ENCODE measurements around the gene MOV10L1. TPM values are rescaled to one million over a fixed set of nuclear protein-coding genes. Genes with fewer than 3 reads are reported as not detected.

MOV10L1 gene
- total and polyA plus RNA-seq, 9 of the 15 experiments (the other 6 are each of a cell fraction or from before 2014, with no cell fraction given) = 0.06 to 0.43 (median 0.15) TPM

DNA sequence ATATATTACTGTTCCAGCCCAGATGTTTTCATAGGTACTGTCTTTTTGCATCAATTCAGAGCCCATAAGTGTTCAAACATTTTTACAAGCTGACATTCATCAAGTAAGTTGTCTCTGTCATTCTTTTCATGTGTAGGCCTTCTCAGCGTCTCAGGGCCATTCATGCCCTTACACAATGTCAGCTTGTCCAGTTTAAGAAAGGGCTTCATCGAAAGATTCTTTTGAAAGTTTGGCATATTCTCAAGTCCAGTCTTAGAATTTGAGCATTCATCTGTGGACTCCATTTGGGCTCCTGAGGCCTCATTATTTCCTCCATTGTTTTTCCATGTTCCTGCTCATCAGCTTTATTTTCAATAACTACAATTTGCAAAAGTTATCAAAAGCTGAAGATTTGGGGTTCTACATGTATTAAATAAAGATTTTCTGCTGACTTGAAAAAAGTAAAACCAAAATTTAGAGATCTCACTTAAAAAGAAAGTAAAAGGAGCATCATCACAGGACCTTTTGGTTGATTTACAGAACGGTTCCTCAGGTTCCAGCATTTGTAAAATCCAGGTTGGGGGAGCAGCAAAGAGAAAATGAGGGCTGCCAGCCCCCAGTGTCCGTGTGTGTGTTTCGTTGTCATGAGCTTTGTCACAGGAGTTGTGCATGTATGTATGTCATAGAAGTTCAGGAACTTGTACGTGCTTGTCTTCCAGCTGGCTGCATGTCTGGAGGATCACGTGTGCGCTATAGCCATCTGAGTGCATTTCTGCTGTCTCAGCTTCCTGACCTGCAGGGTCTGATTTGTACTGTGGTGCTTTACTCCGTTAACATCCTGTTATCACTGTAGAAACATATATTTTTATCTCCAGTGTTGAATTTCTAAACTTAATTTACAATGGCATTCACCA, 15.6 kb downstream of the MOV10L1 start (continued):
- TF ChIP-seq, protein P1, sequence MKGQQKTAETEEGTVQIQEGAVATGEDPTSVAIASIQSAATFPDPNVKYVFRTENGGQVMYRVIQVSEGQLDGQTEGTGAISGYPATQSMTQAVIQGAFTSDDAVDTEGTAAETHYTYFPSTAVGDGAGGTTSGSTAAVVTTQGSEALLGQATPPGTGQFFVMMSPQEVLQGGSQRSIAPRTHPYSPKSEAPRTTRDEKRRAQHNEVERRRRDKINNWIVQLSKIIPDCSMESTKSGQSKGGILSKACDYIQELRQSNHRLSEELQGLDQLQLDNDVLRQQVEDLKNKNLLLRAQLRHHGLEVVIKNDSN (CRISPR knock-in tag; IDR thresholded peaks at IDR 0.05) = peak; percentile 89
- TF ChIP-seq ZNF316 (IDR thresholded peaks at IDR 0.05) (peak; percentile 95), MAFK (IDR thresholded peaks at IDR 0.05; ENCODE audit: low read length) (peak; percentile 84), RAD51 (IDR thresholded peaks at IDR 0.05; ENCODE audit: borderline replicate concordance, low read depth) (peak; percentile 81)

DNA sequence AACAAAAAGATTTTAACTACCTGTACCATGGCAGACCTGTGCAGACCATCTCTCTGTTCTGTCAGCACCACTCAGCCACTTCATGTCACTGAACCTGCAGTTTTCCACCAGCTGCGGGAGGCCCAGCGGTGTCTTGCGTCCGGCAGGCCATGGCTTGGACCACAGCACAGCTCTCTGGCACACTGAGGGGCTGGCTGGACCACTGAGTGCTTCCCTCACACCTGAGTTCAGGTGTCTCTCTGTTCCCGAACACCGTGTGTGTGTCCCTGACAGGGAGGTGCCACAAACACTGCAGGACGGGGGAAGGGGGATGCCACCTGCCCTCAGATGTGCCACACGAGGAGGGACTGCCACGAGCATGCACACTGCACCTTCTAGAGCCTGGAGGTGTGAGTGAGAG, 17.7 kb downstream of the MOV10L1 start:
- FAIRE-seq (no peak), ATAC-seq (no peak), DNase-seq (ENCODE audit: extremely low read depth in 1 of 4, low spot score in 3 of 4) (no peak)
- Histone ChIP-seq H2AFZ (ENCODE audit: low read depth, low read length) (no peak overlapping the region), H3K4me1 (replicated peaks in 1 of 2; ENCODE audit: control insufficient read depth in 2 of 2, insufficient read depth in 2 of 2, low read length in 2 of 2) (peaks cover 18 to 24% of the 10 kb centered on the region in 2 experiments; a peak in 4 of 5 replicates), H3K27ac (ENCODE audit: extremely low read depth, low read depth, low read length) (no peak overlapping the region), H3K27me3 (ENCODE audit: control insufficient read depth in 2 of 2, insufficient read depth in 2 of 2, low read length in 2 of 2) (no peaks in the 10 kb centered on the region), H3K9ac (ENCODE audit: insufficient read depth in 1 of 2, low read depth in 2 of 2, low read length in 2 of 2) (no peak overlapping the region), H3K9me1 (ENCODE audit: control insufficient read depth, insufficient read depth, low read length) (no peaks in the 10 kb centered on the region), H3K36me3 (ENCODE audit: control insufficient read depth, insufficient read depth, low read length) (no peaks in the 10 kb centered on the region), H3K4me3 (no peak overlapping the region), H4K20me1 (replicated peaks; ENCODE audit: control insufficient read depth, insufficient read depth, low read length) (no peaks in the 10 kb centered on the region), H3K79me2 (ENCODE audit: control insufficient read depth, insufficient read depth, low read length) (no peaks in the 10 kb centered on the region), H3K9me3 (replicated peaks; ENCODE audit: control insufficient read depth, insufficient read depth, low read depth, low read length) (no peaks in the 10 kb centered on the region), H3K4me2 (ENCODE audit: insufficient read depth, low read length) (no peak overlapping the region)
- BruUV-seq (replicated peaks) = no TSS peak
- ChIA-PET POLR2A (interaction anchor here (4.3 kb wide), 1 partner anchor 10 kb away, joined by 26 read pairs; no protein-coding TSS in a partner anchor), CTCF (ENCODE audit: low intra/inter-chr PET ratio) (no interaction called here)
- in situ Hi-C loops (cut with MboI) = no loop called here
- 82% methylated on average over 5 of the region's 9 CpGs for WGBS (ENCODE audit: insufficient coverage, low coverage, missing lambda C conversion rate)
- intact Hi-C loops (cut with micrococcal nuclease) = no loop called here
- TF ChIP-seq, protein P2, sequence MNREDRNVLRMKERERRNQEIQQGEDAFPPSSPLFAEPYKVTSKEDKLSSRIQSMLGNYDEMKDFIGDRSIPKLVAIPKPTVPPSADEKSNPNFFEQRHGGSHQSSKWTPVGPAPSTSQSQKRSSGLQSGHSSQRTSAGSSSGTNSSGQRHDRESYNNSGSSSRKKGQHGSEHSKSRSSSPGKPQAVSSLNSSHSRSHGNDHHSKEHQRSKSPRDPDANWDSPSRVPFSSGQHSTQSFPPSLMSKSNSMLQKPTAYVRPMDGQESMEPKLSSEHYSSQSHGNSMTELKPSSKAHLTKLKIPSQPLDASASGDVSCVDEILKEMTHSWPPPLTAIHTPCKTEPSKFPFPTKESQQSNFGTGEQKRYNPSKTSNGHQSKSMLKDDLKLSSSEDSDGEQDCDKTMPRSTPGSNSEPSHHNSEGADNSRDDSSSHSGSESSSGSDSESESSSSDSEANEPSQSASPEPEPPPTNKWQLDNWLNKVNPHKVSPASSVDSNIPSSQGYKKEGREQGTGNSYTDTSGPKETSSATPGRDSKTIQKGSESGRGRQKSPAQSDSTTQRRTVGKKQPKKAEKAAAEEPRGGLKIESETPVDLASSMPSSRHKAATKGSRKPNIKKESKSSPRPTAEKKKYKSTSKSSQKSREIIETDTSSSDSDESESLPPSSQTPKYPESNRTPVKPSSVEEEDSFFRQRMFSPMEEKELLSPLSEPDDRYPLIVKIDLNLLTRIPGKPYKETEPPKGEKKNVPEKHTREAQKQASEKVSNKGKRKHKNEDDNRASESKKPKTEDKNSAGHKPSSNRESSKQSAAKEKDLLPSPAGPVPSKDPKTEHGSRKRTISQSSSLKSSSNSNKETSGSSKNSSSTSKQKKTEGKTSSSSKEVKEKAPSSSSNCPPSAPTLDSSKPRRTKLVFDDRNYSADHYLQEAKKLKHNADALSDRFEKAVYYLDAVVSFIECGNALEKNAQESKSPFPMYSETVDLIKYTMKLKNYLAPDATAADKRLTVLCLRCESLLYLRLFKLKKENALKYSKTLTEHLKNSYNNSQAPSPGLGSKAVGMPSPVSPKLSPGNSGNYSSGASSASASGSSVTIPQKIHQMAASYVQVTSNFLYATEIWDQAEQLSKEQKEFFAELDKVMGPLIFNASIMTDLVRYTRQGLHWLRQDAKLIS (CRISPR knock-in tag; IDR thresholded peaks at IDR 0.05) = no peak
- TF ChIP-seq, protein P3, sequence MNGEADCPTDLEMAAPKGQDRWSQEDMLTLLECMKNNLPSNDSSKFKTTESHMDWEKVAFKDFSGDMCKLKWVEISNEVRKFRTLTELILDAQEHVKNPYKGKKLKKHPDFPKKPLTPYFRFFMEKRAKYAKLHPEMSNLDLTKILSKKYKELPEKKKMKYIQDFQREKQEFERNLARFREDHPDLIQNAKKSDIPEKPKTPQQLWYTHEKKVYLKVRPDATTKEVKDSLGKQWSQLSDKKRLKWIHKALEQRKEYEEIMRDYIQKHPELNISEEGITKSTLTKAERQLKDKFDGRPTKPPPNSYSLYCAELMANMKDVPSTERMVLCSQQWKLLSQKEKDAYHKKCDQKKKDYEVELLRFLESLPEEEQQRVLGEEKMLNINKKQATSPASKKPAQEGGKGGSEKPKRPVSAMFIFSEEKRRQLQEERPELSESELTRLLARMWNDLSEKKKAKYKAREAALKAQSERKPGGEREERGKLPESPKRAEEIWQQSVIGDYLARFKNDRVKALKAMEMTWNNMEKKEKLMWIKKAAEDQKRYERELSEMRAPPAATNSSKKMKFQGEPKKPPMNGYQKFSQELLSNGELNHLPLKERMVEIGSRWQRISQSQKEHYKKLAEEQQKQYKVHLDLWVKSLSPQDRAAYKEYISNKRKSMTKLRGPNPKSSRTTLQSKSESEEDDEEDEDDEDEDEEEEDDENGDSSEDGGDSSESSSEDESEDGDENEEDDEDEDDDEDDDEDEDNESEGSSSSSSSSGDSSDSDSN (IDR thresholded peaks at IDR 0.05; ENCODE audit: borderline replicate concordance in 1 of 2, low read depth in 2 of 2, low read length in 2 of 2) = no peak
- TF ChIP-seq ZSCAN29 (IDR thresholded peaks at IDR 0.05) (no peak), ZNF79 (CRISPR knock-in tag; IDR thresholded peaks at IDR 0.05; ENCODE audit: low read depth) (no peak), ZNF146 (CRISPR knock-in tag; IDR thresholded peaks at IDR 0.05; ENCODE audit: unreplicated experiment) (no peak), RHOXF2B (CRISPR knock-in tag; conservative IDR thresholded peaks at IDR 0.05) (no peak), ZC3H8 (IDR thresholded peaks at IDR 0.05) (no peak), LCOR (CRISPR knock-in tag; IDR thresholded peaks at IDR 0.05) (no peak)

Measured in K562 (cell line).